ENCODE measurements around the gene TFIP11.

The TFIP11 gene

DNA sequence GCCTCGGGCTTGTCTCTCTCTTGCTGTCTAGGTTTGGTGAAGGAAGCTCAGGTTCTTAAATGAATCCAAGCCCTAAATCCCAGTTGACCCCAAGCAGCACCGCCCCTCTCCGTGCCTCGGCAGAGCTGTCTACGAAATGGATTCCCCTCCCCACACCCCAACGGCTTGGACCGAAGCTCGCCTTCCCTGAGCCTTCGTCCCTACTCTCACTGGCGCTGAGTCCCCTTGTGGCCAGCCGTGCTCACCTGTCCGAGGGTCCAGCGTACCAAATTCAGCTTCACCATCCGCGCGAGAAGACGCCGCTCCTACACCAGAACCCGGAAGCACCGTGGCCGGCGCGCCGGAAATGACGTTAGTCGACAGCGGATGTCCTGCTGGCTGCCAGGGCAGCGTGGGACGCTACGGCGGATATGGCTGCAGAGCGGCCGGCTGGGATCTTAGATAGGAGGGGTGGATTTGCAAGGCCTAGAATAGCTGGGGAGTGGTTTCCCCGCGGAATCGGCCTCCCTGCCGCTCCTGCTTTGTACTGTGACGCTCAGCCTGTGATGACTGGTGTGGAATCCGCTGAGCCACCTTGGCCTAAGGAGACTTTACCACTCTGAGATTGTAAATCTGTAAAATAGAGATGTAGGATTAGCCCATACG lies at the start of gene TFIP11:
TSS of gene TFIP11 (minus strand) at position 325 of the 645 bp plus-strand sequence. CDS start 2,201 bp downstream, outside the sequence.
- DNase-seq: peak; percentile 39

DNA sequence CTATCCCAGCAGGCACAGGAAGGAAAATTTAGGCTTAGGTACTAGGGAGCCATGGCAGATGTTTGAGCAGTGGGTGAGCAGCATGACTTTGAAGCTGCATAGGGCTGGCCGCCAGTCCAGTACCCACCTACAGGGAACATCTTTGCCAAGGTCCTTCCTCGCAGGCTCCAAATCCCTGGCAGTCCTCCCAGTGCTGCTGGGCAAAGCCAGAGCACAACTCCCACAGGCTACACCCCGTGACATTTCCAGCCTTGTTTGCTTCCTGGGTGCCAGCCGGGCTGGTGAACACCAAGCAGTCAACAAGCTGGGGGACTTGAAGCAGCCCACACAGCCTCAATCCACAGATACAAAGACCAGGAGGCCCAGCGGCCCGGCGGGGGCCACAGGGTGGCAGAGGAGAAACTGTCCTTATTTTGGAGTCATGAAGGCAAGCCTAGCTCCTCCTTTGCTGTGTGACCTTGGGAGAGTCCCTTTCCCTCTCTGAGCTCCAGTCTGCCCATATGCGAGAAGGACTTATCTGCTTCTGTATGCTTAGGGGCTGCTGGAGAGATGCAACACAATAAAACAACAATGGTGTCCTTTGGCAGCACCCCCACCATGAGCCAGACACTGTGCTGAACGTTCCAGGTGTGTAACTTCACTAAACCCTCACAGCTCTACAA lies 49.6 kb upstream of the TFIP11 start:
- DNase-seq: no peak

DNA sequence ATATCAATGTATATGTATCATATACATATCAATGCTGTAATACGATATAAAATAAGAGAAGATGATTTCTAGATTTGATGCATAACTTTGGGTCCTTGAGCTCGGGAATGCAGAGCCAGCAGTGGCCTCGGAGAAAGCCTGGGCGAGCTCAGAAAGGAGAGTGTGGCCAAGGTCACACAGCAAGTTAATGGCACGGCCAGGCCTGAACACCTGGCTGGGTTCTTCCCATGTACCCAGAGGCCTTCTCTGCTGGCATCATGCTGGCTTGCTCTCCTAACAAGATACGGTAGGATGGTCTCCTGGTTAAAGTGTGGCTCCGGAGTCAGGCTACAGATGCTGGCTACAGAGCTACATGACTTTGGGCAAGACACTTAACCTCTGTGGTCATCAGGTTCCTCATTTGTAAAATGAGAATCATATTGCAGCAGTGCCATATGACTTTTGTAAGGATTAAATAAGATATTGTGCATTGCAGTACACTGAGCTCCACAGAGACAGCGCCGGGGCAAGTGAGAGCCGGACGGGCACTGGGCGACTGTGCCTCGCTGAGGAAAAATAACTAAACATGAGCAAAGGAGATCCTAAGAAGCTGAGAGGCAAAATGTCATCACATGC lies 47.8 kb upstream of the TFIP11 start:
- DNase-seq: no peak

DNA sequence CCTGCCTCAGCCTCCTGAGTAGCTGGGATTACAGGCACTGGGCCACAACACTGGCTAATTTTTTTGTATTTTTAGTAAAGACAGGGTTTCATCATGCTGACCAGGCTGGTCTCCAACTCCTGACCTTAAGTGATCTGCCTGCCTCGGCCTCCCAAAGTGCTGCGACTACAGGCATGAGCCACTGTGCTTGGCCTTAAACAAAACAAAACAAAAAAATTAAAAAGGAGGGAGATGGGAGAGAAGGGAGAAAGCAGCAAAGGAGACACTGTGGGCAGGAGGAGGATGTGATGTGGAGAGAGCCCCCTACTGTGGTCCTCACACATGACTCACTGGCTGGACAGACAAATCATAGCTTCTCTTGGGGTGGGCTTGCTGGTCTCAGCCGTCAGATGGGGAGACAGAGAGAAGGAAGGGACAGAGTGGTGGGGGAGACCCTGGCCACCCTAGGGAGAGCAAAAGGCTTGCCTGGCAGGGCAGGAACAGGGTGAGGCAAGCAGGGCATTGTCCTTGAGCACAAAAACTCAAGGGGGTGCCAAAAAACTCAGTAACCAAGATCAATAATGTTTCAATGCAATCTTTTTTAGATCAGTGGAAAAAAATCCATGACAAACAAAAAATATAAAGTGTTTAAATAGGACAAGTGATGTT lies 46.1 kb upstream of the TFIP11 start:
- DNase-seq: no peak

DNA sequence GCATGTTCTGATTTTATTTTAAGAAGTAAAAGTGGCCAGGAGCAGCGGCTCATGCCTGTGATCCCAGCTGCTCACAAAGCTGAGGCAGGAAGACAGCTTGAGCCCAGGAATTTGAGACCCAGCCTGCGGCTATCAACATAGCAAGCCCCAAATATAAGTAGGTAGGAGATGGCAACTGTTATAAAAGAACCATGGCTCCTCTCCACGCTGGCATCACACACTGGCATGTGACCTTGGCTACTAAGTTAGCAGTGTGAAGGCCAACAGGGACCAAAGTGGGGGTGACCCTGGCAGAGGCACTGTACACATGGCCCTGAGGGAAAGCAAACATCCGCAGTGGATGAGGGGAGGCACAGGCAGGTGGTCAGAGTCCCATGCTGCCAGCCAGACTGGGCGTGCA lies 44.6 kb upstream of the TFIP11 start:
- no peak for DNase-seq

DNA sequence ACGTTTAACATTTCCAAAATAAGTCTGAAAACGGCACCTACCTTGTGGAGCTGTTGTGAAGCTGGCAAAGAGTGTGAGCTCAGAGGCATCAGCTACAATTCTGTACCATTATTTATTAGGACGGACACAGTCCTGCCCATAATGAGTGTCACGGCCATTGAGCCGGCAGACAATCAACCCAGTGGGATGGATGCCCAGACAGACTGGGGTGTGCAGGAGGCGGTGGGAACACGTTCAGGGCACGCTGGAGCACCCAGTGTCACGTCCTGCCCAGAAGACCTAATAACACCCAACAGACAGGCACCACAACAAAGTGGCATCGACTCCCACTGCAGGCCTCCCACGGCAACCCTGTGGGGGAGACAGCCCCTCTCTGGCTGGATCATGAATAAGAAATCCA lies 43.2 kb upstream of the TFIP11 start:
- peak; percentile 45 for DNase-seq

DNA sequence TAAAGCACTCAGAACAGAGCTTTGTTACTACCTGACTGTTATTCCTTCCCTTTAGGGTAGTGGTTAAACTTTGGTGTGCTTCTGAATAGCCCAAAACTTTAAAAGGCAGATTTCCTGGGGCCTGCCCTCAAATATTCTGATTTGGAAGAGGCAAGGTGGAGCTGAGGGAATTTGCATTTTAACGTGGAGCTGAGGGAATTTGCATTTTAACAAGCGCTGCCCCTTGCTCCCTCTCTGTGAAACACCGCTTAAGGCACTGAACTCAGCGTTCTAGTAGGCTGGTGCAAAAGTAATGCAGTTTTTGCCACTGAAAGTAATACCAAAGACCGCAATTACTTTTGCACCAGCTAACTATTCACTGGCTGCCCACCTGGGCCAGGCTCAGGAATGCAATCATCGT lies 42.7 kb upstream of the TFIP11 start:
- DNase-seq: peak; percentile 81

DNA sequence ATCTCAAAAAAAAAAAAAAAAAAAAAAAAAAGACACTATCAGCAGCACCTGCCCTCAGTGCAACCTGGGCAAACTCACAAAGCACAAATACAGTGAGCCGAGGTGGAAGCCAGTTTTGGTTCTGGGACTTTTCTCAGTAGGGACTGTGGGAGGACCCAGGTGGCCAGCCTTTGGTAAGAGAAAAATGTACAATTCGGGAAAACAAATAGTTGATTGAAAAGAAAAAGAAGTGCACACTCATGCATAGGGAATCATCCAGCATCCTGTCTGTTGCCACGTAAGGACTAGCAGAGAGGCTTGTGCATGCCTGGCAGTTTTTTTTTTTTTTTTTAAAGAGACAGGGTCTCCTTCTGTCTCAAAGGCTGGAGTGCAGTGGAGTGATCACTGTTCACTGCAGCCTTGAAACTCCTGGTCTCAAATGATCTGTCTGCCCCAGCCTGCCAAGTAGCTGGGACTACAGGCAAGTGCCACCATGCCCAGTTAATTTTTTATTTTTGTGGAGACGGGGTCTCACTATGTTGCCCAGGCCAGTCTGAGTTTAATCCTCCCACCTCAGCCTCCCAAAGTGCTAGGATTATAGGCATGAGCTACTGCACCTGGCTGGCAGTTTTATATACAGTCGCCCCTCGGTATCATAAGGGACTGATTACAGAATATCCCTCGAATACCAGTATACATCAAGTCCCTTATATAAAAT lies 40.9 kb upstream of the TFIP11 start:
- peak; percentile 28 for DNase-seq

DNA sequence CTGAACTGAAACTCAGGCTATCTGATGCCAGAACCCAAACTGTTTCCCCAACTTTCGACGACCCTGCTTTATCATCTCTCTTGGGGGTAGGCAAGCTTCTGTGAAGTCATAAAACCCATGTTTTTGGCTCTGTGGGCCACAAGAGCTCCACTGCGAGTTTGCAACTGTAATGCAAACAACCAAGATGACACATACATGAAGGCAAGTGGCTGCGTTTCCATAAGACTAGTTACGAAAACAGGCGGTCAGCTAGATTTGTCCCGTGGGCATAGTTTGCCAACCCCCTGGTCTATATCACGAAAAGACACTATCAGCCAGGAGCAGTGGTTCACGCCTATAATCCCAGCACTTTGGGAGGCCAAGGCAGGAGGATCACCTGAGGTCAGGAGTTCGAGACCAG lies 40.2 kb upstream of the TFIP11 start:
- DNase-seq: no peak

DNA sequence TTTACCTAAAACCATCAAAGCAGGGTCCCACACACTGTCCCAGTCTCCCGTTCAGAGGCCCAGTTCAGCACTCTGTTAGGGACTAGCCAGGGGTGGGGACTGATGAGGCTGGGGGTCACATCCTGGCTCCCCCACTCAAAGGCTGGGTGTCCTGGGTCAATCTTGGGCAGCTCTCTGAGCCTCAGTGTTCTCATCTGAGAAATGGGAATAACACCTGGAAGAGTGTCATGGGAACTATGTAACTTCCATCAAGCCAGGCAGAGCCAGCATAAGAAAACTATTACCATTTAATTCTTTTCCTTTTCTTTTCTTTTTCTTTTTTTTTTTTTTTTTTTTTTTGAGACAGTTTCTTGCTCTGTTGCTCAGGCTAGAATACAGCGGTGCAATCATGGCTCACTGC lies 39.3 kb upstream of the TFIP11 start:
- no peak for DNase-seq

DNA sequence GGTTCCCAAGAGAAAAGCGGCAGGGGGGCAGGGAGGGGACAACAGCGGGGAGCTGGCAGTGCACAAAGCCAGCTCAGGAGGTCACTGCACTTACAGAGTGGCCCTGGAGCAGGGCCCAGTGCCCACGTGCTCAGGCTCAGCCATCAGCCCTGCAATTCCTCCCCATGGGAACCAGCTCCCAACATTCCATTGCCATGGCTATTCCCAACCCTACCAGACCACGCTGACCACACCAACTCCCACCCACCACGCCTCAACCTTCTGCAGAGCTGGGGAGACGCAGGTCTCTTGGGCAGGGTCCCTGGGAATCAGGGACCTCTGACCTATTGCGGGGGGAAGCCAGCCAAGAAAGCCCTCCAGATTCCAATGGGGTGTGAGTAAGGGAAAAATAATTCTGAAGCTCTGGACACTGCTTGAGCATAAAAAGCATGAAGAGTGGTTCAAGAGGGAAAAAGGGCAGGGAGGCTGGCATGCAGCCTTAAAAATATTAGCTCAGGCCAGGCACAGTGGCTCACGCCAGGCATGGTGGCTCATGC lies 38.3 kb upstream of the TFIP11 start:
- DNase-seq: no peak

DNA sequence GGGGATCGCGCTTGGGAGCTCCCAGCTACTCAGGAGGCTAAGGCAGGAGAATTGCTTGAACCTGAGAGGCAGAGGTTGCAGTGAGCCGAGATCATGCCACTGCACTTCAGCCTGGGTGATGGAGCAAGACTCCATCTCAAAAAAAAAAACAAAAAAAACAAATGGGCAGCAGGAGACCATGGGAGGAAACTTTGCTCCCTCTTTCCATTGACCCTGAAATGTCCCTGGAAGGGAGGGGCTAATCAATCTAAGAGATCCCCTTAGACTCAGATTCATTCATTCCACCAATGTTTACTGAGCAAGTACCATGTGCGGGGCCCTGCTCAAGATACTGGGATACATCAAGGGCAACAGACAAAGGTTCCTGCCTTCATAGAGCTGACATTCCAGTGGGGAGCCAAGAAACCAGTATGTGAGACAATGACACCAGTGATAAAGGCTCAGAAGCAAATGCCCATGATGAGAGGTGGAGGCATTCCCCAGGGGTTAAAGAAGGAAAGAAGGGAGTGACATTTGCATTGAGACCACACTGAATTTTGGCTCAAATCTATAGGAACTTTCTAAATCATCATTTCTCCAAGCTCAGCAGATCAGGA lies 37.7 kb upstream of the TFIP11 start:
- no peak for DNase-seq

DNA sequence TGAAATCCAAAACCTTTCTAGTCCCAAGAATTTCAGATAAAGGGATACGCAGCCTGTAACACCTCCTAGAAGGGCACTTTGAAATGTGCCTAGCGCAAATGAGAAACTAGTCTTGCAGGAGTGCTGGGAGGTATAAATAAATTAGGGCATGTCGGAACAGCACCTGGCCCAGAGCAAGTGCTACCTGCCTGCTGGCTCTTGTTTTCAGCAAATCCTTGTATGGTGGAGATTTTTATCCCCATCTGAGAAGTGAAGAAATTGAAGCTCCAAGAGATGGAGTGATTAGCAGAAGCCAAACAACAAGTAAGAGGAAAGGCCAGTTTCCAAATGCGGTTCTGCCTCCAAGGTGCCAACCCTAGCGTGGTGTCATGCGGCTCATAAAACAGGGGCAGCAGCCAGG lies 36.7 kb upstream of the TFIP11 start:
- peak; percentile 44 for DNase-seq

DNA sequence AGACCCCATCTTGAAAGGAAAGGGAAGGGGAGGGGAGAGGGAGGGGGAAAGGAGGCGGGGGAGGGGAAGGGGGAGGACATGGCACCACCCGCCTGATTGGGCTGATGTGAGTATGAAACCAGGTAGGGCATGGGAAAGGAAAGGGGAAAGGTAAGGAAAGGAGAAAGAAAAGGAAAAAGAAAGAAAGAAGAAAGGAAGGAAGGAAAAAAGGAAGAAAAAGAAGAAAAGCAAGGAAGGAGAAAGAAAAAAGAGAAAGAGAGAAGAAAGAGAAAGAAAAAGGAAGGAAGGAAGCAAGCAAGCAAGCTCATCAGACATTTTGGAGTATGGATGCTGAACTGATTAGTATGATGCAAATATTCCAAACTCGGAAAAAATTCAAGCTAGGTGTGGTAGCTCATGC lies 36.0 kb upstream of the TFIP11 start:
- peak; percentile 2 for DNase-seq

DNA sequence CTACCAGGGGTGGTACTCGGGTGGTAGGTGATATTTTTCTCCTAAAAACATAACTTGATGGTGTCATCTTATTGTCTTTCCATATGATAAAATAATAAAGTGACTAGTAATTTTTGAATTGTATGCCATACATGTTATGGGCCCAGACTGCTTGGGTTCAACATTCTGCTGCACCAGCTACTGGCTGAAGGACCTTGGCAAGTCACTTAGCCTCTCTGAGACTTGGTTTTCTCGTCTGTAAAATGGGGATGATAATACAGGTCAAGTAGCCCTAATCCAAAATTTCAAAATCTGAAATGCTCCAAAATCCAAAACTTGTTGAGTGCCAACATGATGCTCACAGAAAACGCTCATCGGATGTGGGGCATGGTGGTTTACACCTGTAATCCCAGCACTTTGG lies 35.6 kb upstream of the TFIP11 start:
- DNase-seq: no peak

DNA sequence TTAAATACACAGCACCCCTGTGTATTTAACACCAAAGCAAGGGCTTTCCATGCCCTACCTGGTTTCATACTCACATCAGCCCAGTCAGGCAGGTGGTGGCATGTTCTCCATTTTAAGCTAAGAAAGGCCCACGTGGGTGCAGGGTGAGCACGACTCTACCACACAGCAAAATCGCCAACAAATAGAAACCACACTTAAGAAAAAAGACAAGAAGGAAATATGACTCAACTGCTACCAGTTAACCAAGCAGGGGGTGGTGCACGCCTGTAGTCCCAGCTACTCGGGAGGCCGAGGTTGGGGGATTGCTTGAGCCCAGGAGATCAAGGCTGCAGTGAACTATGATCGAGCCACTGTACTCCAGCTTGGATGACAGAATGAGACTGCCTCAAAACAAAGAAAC lies 35.2 kb upstream of the TFIP11 start:
- no peak for DNase-seq

DNA sequence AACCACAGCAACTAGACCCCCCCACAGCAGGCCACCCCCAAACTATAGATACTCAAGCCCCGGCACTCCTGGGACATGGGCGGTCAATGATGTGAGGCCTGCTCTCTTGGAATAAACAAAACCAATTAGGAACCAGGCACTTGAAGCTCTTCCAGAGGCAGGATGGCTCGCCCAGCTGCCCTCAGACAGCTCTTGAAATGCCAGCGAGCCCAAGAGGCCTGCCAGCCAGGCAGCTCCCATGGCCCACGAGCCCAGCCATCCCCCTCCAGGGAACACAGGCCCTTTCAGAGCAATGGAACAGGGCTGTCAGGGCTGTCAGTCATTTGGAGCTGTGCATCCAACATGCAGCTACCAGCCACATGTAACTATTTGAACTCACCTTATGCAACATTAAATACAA lies 34.0 kb upstream of the TFIP11 start:
- DNase-seq: no peak

DNA sequence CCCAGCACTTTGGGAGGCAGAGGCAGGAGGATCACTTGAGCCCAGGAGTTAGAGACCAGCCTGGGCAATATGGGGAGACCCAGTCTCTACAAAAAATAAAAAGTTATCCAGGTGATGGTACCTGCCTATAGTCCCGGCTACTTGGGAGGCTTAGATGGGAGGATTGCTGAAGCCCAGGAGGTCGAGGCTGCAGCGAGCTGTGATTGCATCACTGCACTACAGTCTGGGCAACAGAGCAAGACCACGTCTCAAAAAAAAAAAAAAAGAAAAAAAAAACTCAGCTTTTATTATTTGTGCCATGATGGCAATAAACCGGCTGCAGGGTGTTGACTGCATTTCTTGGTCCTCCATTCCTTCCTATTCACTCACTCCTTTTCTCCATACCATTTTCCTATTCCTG lies 33.6 kb upstream of the TFIP11 start:
- DNase-seq: no peak

DNA sequence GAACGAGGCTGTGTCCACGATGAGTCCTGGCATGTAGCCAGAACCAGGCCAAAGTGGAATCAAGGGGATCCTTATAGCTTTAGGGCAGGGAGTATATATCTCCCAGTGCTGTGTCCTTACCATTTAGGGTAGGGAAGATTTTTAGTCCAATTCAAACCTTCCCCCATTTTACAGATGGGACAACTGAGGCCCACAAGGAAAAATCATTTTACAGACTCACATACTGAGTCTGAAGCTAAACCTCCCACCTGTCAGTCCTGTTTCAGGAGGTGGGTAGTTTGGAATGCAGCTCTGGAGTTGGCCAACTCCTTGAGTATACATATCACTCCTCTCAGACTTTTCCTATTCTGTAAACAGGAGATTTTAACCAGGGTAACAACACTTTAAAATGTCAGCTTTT lies 33.1 kb upstream of the TFIP11 start:
- DNase-seq: no peak

DNA sequence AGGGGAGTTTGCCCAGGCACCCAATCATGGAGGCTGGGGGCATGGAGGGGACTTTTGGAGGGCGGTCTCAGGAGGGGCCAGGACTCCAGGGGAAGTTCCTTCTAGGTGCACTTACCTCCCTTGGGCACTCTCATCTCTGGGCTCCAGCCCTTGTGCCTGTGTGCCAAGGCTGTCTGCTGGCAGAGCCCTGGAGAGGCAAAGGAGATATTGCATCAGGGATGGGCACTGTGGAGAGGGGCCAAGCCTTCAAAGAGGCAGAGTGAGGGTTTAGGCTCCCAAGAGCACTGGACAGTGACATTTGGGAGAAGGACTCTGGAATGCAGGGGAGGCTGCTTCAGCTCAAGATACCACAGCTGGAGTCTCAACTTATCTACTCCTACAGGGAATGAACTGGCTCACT lies 32.2 kb upstream of the TFIP11 start:
- DNase-seq: no peak

DNA sequence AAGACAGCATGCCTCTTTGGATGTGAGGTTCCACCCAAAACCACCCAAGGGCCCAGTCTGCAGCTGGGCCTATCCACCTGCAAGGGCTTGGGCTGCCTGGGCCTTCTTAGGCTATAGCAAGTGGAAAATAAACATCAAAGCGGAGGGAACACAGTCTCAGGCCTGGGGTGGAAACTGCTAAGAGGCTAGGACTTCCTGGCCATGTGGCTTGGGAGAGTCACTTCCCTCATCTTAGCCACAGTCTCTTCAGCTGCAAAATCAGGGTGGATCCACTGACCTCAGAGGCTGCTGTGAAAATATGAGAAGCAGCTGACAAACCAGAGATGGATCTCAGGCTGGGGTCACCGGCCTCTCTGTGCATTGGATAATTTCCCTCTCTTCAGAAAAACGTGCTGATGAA lies 30.6 kb upstream of the TFIP11 start:
- no peak for DNase-seq

DNA sequence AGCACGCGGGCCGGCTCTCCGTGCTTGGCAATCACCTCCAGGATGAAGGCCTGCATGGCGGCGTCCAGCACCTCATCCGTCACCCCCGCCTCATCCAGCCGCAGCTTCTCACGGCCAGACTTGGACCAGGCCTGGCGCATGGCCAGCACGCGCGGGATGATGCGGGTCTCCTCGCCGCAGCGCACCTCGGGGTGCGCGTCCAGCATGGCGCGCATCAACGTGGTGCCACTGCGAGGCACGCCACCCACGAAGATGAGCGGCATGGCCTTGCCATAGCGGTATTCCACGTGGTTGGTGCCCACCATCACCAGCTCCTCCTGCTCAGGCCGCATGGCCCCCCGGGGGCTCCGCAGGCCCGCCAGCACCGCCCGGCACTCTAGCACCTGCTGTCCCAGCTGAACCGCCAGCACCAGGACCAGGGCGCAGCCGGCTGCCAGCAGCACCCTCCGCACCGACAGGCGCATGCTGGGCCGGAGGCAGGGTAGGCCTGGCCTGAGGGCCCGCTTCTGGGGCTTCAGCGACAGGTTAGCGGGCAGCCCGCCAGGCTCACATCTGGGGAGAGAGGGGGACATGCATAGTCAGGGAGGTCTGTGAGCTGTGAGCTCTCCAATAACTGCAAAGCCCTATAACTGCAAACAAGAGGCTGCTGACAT lies 29.0 kb upstream of the TFIP11 start:
- DNase-seq: no peak
